ENCODE data around the gene JOSD1.

DNA sequence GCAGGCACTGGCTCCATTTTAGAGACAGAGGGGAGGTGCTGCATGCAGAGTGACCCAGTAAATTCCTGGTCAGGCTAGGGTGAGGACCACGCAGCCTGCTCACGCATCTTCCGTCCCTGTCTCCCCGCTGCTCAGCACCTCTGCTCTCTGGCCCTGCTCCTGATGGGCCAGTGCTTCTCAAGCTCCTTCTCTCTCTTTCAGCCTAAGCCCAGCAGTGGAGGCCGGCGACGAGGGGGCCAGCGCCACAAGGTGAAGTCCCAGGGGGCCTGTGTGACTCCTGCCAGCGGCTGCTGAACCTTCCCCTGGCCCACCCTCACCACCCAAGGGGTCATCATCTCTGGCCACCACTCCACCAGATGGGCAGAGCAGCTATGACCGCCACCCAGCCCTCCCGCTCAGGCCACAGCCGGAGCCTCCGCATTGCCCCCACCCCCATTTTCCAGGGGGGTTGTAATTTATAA is 29.7 kb upstream of the JOSD1 start:
- no peak for TF ChIP-seq GATA2 (IDR thresholded peaks at IDR 0.05; ENCODE audit: low read depth, low read length)
- TF ChIP-seq GATA3 (IDR thresholded peaks at IDR 0.05; ENCODE audit: low read depth, low read length): no peak
